Measurements from ENCODE around the gene HCRT. TPM values are rescaled to one million over a fixed set of nuclear protein-coding genes. Genes with fewer than 3 reads are reported as not detected.
"Not testable (repeated sequence)": the region's sequence is repeated elsewhere in the genome, so short reads cannot be mapped to it uniquely, and the experiment has no call there.

HCRT gene
- total RNA-seq, 1 donor from 2014 or later = not detected

DNA sequence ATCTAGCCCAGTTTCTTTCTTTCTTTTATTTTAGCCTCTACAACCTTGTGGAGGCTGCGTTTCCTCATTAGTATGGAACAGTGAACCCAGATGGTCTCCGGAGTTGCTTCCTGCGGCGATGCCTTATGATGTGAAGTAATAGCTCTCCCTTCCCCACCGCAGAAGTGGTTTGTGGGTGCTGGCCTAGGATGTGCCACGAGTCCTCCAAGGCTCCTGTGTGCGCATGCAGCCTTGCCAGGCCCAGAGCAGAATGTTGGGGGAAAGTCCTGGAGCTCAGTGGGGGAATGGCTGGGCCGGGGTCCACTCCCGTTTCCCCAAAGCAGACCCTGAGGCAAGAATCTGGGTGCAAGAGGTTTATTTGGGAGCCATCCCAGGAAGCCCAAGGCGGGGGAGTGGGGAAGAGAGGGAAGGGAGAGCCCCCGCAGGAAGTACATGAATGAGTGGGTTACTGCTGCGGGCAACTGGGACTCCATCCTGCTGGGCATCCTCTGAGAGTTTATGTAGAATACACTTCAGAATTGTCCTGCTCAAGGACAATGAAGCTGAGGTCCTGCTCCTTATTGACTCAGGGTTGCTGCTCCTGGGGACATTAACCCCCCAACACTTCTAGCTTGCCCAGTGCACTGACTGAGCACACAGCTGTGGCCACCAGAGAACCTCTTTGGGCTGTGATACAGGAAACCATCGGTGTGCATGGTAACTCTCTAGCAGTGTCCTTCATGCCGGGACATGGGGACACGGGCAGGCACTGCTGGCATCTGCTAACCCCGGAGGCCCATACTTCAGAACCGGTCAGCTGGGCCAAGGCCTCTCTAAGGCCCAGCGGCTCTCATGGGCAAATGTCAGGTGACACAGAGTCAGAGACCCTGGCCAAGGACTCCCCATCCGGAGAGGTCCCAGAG, 3.7 kb upstream of the HCRT start:
- no peaks in the 10 kb centered on the region for H3K79me2 ChIP-seq (ENCODE audit: insufficient read depth, low read length)
- H3K4me1 ChIP-seq (ENCODE audit: insufficient read depth, low read length) = peaks cover 6% of the 10 kb centered on the region
- Mint-ChIP-seq H3K4me3 (ENCODE audit: unreplicated experiment) (no peak overlapping the region), H3K27ac (ENCODE audit: unreplicated experiment) (no peak overlapping the region), H3K4me1 (ENCODE audit: low read depth, unreplicated experiment) (no peaks in the 10 kb centered on the region), H3K36me3 (ENCODE audit: low read depth, unreplicated experiment) (no peaks in the 10 kb centered on the region), H3K27me3 (ENCODE audit: low read depth, unreplicated experiment) (peaks cover 13% of the 10 kb centered on the region), H3K9me3 (ENCODE audit: unreplicated experiment) (no peaks in the 10 kb centered on the region)
- H3K9me3 ChIP-seq (ENCODE audit: insufficient read depth, low read depth, low read length) = no peaks in the 10 kb centered on the region
- no peak for FAIRE-seq
- no peaks in the 10 kb centered on the region for H4K20me1 ChIP-seq (ENCODE audit: insufficient read depth, low read length)
- H3K4me3 ChIP-seq (ENCODE audit: insufficient read depth, low read depth, low read length) = no peak overlapping the region
- H3K36me3 ChIP-seq (ENCODE audit: insufficient read depth, low read length) = no peaks in the 10 kb centered on the region
- no peak for DNase-seq (ENCODE audit: low read depth)
- H3K27ac ChIP-seq (ENCODE audit: low read depth, low read length) = no peak overlapping the region
- H2AFZ ChIP-seq (ENCODE audit: low read depth, low read length) = no peak overlapping the region
- H3K4me2 ChIP-seq (ENCODE audit: low read length) = no peak overlapping the region
- no peaks in the 10 kb centered on the region for H3K27me3 ChIP-seq (ENCODE audit: insufficient read depth, low read length)
- no peak overlapping the region for H3K9ac ChIP-seq (ENCODE audit: low read length)
- TF ChIP-seq, protein P1, sequence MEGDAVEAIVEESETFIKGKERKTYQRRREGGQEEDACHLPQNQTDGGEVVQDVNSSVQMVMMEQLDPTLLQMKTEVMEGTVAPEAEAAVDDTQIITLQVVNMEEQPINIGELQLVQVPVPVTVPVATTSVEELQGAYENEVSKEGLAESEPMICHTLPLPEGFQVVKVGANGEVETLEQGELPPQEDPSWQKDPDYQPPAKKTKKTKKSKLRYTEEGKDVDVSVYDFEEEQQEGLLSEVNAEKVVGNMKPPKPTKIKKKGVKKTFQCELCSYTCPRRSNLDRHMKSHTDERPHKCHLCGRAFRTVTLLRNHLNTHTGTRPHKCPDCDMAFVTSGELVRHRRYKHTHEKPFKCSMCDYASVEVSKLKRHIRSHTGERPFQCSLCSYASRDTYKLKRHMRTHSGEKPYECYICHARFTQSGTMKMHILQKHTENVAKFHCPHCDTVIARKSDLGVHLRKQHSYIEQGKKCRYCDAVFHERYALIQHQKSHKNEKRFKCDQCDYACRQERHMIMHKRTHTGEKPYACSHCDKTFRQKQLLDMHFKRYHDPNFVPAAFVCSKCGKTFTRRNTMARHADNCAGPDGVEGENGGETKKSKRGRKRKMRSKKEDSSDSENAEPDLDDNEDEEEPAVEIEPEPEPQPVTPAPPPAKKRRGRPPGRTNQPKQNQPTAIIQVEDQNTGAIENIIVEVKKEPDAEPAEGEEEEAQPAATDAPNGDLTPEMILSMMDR (IDR thresholded peaks at IDR 0.05; ENCODE audit: insufficient read depth, low read depth, low read length) = no peak
- no peak for TF ChIP-seq EZH2 (IDR thresholded peaks at IDR 0.05; ENCODE audit: insufficient read depth, low read length)

DNA sequence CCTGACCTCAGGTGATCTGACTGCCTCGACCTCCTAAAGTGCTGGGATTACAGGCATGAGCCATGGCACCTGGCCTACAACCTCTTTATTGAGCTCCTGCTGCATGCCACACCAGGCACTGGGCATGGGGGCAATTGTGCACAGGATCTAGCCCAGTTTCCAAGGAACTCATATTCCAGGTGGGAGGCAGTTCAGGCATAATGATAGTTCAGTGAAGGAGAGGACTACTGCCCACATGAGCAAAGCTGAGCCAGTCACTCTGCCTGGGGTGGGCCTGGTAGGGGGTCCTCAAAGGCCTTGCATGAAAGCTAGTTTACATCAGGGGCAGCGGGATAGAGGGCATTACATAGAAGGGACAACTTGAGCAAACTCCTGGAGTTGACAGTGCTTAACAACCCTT, 2.6 kb upstream of the HCRT start:
- Mint-ChIP-seq H3K36me3 (ENCODE audit: low read depth, unreplicated experiment) (no peaks in the 10 kb centered on the region), H3K27me3 (ENCODE audit: low read depth, unreplicated experiment) (peaks cover 15% of the 10 kb centered on the region), H3K4me1 (ENCODE audit: low read depth, unreplicated experiment) (peaks cover 8% of the 10 kb centered on the region), H3K4me3 (ENCODE audit: unreplicated experiment) (no peak overlapping the region), H3K27ac (ENCODE audit: unreplicated experiment) (no peak overlapping the region), H3K9me3 (ENCODE audit: unreplicated experiment) (no peaks in the 10 kb centered on the region)
- FAIRE-seq (no peak), DNase-seq (ENCODE audit: low read depth) (no peak)
- Histone ChIP-seq H3K4me3 (ENCODE audit: insufficient read depth, low read depth, low read length) (no peak overlapping the region), H3K79me2 (ENCODE audit: insufficient read depth, low read length) (no peaks in the 10 kb centered on the region), H2AFZ (ENCODE audit: low read depth, low read length) (no peak overlapping the region), H3K36me3 (ENCODE audit: insufficient read depth, low read length) (no peaks in the 10 kb centered on the region), H4K20me1 (ENCODE audit: insufficient read depth, low read length) (peaks cover 4% of the 10 kb centered on the region), H3K9me3 (ENCODE audit: insufficient read depth, low read depth, low read length) (no peaks in the 10 kb centered on the region), H3K4me2 (ENCODE audit: low read length) (no peak overlapping the region), H3K9ac (ENCODE audit: low read length) (no peak overlapping the region), H3K27ac (ENCODE audit: low read depth, low read length) (no peak overlapping the region), H3K4me1 (ENCODE audit: insufficient read depth, low read length) (peaks cover 13% of the 10 kb centered on the region), H3K27me3 (ENCODE audit: insufficient read depth, low read length) (peaks cover 3% of the 10 kb centered on the region)
- TF ChIP-seq EZH2 (IDR thresholded peaks at IDR 0.05; ENCODE audit: insufficient read depth, low read length) = no peak
- TF ChIP-seq, protein P1 (IDR thresholded peaks at IDR 0.05; ENCODE audit: insufficient read depth, low read depth, low read length) = no peak

DNA sequence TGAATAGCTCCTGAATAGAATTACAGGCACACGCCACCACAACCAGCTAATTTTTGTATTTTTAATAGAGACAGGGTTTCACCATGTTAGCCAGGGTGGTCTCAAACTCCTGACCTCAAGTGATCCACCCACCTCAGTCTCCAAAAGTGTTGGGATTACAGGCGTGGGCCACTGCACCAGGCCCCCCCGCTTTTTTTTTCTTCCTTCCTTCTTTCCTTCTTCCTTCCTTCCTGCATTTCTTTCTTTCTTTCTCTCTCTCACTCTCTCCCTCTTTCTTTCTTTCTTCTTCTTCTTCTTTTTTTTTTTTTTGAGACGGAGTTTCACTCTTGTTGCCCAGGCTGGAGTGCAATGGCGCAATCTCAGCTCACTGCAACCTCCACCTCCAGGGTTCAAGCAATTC, 939 bp upstream of the HCRT start:
- H3K36me3 ChIP-seq (ENCODE audit: insufficient read depth, low read length); H3K4me1 Mint-ChIP-seq (ENCODE audit: low read depth, unreplicated experiment); H4K20me1 ChIP-seq (ENCODE audit: insufficient read depth, low read length); H2AFZ ChIP-seq (ENCODE audit: low read depth, low read length); H3K79me2 ChIP-seq (ENCODE audit: insufficient read depth, low read length); H3K9me3 Mint-ChIP-seq (ENCODE audit: unreplicated experiment); FAIRE-seq; H3K9me3 ChIP-seq (ENCODE audit: insufficient read depth, low read depth, low read length); DNase-seq (ENCODE audit: low read depth); H3K27ac ChIP-seq (ENCODE audit: low read depth, low read length); H3K4me3 ChIP-seq (ENCODE audit: insufficient read depth, low read depth, low read length); H3K9ac ChIP-seq (ENCODE audit: low read length); H3K4me3 Mint-ChIP-seq (ENCODE audit: unreplicated experiment); H3K27ac Mint-ChIP-seq (ENCODE audit: unreplicated experiment); H3K4me2 ChIP-seq (ENCODE audit: low read length); H3K36me3 Mint-ChIP-seq (ENCODE audit: low read depth, unreplicated experiment): not testable (repeated sequence)
- peaks cover 12% of the 10 kb centered on the region for H3K27me3 ChIP-seq (ENCODE audit: insufficient read depth, low read length)
- peaks cover 30% of the 10 kb centered on the region for H3K27me3 Mint-ChIP-seq (ENCODE audit: low read depth, unreplicated experiment)
- H3K4me1 ChIP-seq (ENCODE audit: insufficient read depth, low read length) = peaks cover 13% of the 10 kb centered on the region
